Fibroblast of skin of right biceps (primary cell): ENCODE data around the gene VAV1.
A peak's percentile ranks its signal among the peaks of the same experiment; 100 is the strongest.
"Not testable (repeated sequence)": the region's sequence is repeated elsewhere in the genome, so short reads cannot be mapped to it uniquely, and the experiment has no call there.

Experiments used
- DNase-seq: peaks from one replicate; pipeline ENCODE4 v3.0.0-alpha.2; 2013

The VAV1 gene

DNA sequence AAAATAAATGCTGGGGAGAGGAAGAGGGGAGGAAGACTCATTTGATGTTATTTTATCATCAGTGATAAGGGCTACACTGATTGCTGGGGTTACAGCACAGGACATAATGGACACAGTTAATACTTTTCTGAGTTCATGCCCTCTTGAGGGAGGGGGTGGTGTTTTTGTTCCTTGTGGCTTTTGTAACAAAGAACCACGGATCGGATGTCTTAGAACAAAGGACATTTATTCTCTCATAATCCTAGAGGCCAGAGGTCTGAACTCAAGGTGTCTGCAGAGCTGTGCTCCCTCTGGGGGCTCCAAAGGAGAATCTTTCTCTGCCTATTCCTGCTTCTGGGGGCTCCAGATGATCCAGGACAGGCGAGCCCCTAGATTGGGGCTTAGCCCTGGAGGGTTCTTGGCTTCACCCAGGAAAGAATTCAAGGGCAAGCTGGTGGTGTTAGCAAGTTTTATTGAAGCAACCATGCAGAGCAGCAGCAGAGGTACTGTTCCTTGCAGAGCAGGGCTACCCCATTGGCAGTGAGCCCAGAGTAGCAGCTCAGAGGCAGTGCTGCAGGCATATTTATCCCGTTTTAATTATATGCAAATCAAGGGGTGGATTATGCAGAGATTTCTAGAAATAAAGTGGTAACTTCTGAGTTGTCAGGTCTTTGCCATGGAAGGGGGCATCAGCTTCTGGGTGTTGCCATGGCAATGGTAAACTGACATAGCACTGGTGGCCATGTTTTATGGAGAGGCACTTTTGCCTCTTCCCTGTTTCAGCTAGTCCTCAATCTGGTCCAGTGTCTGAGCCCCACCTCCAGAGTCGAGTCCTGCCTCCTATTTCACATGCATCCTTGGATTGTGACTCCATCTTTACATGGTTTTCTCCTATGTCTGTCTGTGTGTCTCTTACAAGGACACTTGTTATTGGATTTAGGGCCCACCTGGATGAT is 18.0 kb downstream of the VAV1 start:
- no peak for DNase-seq

DNA sequence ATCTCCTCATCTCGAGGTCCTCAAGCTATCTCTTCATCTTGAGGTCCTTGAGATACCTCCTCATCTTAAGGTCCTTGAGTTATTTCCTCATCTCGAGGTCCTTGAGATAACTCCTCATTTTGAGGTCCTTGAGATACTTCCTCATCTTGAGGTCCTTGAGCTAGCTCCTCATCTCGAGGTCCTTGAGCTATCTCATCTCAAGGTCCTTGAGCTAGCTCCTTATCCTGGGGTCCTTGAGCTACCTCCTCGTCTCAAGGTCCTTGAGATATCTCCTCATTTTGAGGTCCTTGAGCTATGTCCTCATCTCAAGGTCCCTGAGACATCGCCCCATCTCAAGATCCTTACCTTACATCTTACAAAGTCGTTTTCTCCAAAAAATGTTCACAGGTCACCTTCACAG is 18.7 kb downstream of the VAV1 start:
- no peak for DNase-seq

DNA sequence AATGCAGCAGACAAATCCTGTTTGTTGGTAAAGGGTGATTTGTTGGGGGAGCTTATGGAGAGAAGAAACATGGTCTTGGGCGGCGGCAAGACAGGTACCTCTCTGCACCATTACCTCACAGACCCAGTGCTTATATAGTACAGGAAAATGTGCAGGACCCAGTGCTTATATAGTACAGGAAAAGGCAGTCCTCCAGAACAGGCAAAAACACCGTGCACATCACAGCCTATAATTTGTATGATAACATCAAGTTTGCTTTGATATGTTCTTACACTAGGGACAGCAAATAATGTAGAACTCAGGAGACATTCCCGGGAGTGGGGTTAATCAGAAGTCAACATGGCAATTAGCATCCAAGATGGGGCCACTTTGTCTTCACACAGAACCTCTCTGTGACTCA is 20.9 kb downstream of the VAV1 start:
- no peak for DNase-seq

DNA sequence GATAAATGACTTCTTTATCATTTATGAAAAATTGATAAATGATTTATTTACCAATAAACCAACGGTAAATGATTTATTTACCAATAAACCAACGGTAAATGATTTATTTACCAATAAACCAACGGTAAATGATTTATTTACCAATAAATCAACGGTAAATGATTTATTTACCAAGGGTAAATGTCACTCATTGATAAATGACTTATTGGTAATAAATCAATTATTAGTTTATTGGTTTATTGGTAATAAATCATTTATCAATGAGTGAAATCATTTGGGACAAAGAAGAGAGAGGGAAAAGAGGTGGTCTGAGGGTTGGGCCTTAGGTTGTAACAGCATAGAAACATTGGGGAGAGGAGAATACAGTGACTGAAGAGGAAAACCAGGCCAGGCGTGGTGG is 21.5 kb downstream of the VAV1 start:
- no peak for DNase-seq

DNA sequence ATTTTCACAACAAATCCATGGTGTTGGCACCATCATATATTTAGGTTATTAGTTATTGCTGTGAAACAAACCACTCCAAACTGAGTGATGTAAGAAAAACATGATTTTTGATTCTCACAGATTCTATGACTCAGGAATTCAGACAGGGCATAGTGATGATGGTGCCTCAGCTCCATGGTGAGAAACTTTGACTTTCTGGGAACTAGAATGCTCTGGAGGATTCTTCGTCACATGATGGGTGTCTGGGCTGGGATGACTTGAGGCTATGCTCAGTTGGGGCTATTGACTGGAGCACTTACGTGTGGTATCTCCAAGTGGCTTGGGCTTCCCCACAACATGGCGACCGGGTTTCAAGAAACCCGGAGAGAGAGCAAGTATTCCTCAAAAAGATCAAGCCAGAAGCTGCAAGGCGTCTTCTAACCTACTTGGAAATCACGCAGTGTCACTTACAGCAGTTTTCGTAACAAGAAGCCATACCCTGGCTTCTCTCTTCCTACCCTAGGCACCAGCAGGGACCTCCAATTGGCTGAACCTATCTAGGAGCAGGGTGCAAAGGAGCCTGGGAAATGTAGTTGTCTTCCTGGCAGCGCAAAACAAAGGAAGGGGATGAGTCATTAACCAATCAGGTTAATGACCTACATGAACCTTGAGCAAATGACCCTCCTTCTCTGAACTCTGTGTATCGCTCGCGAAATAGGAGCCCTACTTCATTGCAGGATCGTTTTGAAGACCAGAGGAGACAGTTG is 22.4 kb downstream of the VAV1 start:
- DNase-seq: no peak

DNA sequence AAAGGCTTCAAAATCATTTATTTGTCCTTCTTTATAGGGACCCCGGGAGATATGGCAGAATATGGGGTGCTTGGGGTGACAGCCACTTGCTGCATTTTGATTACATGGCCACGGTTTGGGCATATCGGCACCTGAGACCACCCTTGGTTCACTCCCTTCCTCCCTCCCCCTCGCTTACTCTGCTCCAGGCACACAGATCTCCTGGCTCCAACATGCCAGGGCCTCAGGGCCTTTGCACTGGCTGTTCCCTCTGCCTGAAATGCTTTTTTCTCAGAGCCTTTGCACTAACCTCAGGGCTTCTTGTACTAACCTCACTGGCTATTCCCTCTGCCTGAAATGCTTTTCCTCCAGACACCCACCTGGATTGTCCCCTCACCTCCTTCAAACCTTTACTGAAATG is 23.8 kb downstream of the VAV1 start:
- no peak for DNase-seq

DNA sequence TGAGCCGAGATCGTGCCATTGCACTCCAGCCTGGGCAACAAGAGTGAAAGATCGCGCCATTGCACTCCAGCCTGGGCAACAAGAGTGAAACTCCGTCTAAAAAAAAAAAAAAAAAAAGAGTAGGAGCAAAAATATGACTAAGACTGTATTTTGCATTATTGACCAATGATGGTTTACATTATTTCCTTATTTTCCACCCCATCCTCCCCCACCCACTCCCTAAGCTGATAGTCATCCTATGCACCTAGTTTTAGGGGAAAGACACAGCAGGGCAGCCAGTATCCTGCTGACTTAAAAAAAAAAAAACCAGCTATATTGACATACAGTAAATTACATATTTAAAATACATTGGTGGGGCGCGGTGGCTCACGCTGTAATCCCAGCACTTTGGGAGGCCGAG is 25.1 kb downstream of the VAV1 start:
- DNase-seq: no peak

DNA sequence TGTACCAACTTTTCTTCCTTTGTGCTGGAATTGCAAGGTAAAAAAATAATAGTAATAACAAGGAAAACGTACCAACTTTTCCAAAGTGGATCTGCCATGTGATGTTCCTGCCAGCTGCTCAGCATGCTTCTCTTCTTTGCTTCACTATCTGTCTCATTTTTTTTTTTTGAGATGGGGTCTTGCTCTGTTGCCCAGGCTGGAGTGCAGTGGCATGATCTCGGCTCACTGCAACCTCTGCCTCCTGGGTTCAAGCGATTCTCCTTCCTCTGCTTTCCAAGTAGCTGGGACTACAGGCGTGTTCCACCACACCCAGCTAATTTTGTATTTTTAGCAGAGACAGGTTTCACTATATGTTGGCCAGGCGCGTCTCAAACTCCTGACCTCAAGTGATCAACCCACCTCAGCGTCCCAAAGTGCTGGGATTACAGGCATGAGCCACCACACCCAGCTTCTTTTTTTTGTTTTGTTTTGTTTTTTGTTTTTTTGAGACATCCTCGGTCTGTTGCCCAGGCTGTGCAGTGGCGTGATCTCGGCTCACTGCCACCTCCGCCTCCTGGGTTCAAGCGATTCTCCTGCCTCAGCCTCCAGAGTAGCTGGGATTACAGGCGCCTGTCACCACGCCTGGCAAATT is 27.8 kb downstream of the VAV1 start:
- DNase-seq: not testable (repeated sequence)

DNA sequence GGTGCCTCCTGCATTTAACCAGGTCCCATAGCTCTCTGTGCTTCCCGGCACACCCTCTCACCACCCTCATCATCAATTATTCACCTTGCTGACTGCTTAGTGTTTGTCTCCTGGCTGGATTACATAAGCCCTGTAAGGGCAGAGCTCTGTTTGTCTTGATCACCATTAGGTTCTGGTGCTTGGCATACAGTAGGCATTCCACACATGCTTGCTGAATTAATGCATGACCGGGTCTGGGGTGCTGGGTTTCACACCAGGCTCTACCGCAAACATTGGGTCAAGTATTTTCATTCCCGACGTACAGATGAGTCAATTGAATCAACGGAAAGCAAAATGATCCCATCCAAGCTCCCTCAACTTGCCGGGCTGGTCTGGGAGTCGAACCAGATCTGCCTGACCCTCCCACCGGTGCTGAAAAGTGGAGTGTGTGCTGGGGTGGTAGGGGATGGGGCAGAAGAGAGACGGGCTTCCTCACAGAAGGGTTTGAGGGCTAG is 28.5 kb downstream of the VAV1 start:
- DNase-seq: peak; percentile 69

DNA sequence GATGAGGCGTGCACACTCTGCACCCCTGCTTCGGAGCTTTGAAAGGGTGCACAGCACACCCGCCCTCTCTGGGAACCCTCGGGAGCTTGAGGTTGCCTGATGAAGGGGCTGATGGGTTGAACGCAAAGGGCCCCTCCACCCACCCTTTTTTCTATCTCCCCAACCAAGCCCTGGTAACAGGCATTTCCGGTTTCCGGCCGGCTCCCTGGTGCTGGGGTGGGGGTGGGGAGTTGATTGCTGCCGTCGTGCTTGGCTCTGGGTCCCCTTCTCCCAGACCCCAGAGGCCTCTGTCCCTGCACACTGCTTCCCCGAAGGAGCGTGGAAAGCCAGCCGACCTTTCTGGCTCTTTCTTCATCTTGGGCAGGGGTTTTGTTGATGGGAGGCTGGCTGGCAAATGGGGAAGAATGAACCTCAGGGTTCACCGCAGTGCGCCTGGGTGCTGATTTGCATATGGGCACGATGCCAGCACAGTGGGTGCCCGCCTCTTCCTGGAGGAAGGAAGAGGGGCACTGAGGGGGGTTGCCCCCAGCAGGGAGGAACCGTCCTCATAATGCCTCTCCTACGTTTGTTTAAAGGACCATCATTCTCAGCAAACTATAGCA is 29.1 kb downstream of the VAV1 start:
- peak; percentile 33 for DNase-seq

DNA sequence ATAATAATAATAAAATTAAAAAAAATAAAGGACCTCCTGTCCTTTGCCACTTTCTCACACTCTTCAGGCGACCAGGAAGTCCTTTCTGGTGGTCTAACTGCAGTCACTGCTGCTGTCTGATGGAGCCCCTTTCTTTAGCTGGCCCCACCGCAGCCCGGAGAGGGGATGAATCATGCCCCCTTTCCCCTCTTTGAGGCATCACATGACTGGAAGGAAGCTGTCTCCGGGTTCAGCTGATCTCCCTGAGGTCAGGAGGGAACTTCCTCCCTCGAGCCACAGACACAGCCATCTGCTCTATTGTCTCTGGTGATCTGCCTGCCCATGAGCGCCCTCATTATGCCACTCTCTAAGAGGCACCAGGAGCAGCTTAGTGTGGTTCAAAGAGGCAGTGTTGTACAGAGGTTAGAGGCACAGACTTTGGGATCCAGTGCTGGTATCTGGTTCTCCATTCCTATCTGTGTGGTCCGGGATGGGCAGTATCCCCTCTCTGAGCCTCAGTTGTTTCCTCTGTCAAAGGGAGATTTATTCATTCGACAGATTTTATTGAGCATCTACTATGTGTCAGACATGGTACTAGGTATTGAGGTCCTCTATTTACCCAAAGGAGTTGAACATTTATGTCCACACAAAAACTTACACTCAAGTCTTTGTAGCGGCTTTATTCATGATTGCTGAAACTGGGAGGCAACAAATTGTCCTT is 30.0 kb downstream of the VAV1 start:
- DNase-seq: no peak

DNA sequence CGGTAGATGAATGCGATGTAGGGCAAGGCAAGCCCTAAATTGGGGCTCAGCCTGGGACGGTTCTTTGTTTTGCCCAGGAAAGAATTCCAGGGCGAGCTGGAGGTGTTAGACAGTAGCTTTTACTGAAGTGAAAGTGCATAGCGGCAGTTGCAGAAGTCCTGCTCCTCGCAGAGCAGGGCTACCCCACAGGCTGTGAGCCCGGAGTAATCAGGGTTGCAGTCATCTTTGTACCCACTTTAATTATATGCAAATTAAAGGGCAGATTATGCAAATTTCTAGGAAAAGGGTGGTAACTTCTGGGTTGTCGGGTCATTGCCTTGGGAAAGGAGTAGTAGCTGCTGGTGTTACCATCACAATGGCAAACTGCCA is 30.5 kb downstream of the VAV1 start:
- DNase-seq: no peak

DNA sequence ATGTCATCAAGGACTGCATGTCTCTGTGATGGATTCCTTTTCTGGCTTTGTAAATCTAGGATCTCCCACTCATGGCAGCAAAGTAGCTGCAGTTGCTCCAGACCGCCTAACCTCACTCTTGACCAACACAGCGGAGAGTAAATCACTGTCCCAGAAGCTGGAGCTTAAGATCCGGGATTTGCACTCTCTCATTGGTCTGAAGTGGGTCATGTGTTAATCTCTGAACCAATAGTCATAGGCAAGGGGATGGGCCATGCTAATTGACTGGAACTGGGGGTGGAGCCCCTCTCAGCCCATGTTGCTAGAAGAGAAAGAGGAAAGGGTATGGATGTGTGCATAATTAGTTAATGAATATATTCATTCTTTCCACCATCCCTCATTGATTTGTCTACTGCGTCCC is 34.0 kb downstream of the VAV1 start:
- no peak for DNase-seq

DNA sequence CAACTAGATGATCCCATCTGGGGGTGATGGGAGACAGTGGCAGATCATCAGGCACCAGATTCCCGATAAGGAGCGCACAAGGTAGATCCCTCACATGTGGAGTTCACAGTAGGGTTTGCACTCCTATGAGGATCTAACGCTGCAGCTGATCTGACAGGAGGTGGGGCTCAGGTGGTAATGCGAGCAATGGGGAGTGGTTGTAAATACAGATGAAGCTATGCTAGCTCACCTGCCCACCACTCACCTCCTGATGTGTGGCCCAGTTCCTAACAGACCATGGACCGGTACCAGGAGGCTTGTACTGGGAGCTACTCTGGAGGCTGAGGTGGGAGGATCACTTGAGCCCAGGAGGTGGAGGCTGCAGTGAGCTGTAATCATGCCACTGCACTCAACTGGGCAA is 34.8 kb downstream of the VAV1 start:
- DNase-seq: no peak

DNA sequence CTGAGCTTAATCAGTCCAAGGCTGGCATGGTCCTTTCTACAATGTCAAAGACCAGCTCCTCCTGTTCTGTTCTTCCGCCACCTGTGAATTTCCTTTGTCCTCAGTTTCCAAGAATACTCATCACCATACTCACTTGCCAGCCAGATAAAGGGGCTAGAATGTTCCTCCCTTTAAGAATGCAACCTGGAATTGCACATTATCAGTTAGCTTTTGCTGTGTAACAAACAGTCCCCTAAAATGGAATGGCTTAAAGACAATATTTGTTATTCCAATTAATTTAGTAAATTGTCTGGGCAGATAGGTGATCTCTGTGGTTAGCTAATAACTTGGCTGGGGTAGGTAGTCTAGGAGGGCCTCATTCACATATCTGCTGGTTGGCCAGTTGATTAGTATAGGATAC is 36.0 kb downstream of the VAV1 start:
- no peak for DNase-seq

DNA sequence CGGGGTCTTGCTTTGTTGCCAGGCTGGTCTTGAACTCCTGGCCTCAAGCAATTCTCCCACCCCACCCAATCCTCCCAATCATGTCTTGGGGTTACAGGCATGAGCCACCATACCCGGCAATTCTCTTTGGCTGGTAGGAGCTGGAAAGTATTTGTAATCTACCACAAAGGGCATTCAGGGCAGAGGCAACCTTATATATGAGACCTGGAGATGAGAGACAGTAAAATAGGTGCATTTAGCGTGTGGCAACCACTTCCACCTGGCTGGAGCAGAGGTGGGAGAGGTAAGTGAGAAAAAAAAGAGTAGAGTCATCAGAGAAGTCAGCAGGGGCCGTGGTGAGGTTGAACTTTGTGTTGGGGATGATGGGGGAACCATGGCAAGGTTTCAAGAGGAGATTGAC is 36.8 kb downstream of the VAV1 start:
- no peak for DNase-seq

DNA sequence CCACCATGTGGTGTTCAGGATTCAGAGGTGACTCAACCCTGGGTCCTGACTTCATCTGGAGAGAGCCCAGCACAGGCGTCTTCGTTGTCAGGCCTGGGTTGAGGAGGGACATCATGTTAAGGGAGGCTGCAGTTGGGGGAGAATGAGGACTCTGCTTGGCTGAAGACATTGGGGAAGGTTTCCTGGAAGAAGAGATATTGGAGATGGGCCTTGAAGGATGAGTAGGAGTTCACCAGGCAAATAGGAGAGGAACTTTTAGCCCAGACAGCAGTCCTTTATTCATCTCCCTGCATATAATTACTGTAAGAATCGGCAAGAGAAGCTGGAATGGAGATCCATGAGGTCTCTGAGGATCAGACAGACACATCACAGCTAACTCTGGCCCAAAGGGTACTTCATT is 38.9 kb downstream of the VAV1 start:
- DNase-seq: no peak

DNA sequence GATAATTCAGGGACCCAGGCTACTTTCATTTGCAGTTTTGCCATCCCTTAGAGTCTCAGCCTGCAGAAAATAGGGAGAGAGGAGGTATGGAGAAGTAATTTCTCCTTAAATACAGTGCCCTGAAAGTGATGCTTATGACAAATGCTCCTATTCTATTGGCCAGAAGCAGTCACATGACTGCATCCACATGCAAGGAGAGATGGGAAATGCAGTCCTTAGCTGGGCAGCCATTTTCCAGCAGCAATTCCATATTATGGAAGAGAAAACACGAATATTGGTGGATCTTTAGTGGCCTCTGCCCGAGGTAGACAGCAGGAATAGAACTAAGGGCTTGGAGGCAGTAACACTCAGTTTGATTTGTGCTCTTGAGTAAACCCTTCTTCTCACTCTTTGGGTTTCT is 39.4 kb downstream of the VAV1 start:
- peak; percentile 21 for DNase-seq

DNA sequence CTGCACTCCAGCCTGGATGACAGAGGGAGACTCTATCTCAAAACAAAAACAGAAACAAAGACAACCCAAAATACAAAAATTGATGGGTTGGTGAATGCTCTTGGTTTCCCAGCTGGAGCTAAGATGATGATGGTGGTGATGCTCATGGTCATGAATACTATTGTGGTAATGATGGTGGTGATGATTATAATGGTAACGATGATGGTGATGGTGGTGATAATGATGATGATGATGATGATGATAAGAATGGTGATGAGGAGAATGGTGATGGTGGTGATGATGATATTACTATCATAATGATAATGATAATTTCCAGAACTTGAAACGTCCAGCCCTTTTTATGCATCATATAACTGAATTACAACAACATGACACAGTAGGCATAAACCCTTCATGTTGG is 40.1 kb downstream of the VAV1 start:
- no peak for DNase-seq

DNA sequence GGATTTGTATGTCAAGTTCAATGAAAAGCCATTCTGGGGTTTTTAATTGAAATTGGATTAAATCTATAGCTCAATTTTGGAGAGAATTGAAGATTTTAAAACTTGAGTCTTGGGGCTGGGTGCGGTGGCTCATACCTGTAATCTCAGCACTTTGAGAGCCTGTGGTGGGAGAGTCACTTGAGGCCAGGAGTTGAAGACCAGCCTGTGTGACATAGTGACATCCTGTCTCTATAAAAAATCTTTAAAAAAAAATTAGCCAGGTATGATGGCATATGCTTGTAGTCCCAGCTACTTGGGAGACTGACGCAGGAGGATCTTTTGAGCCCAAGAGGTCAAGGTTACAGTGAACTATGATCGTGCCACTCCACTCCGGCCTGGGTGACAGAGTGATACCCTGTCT is 41.2 kb downstream of the VAV1 start:
- no peak for DNase-seq

DNA sequence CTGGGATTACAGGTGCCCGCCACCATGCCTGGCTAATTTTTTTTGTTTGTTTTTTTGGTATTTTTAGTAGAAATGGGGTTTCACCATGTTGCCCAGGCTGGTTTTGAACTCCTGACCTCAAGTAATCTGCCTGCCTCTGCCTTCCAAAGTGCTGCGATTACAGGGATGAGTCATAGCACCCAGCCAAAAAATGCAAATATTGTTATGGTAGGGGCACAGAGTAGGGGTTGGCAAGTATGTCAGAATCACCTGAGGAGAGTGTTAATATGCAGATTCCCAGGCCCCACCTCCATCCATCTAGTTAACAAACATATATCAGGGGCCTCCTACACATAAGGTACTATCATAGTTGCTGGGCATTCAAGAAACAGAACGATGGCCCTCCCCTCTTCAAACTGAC is 44.7 kb downstream of the VAV1 start:
- no peak for DNase-seq

DNA sequence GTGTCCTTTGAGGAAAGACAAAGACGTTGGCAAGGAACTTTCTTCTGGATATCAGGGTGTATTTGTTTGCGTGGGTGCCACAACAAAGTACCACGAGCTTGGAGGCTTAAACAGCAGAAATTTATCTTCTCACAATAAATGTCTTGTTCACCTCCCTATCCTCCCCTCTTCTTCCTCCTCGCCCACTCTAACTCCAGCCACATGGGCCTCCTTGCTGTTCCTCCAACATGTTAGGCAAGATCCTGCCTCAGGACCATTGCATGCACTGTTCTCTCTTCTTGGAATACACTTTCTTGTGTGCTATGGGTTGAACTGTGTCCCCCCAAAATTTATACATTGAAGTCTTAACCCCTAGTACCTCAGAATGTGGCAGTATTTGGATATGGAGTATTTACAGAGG is 45.7 kb downstream of the VAV1 start:
- no peak for DNase-seq

DNA sequence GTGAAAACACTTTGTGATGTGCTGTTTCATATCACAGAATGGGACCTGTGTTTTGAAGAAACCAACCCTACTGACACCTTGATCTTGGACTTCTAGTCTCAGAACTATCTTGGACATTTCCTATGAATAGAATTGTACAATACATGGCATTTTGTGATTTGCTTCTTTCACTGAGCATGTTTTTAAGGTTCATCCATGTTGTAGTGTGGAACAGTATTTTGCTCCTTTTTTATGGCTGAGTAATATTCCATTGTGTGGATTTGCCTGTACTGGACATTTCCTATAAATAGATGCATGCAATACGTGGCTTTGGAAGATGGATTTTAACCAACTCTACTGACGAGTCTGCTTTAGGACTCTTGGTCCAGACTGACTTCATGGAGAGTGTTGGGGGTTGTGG is 46.8 kb downstream of the VAV1 start:
- DNase-seq: no peak
